ENCODE results near the gene C1orf116. TPM values are rescaled to one million over a fixed set of nuclear protein-coding genes. Genes with fewer than 3 reads are reported as not detected.

C1orf116 gene
- total RNA-seq, 3 donors from 2014 or later (not counting 1 experiment from before 2014, with no cell fraction given) = 0.21 to 0.39 (median 0.30) TPM

- no peaks in the 10 kb centered on the region for H3K9me3 ChIP-seq (ENCODE audit: control insufficient read depth, insufficient read depth, low read length)
- H3K4me1 ChIP-seq (ENCODE audit: control insufficient read depth, insufficient read depth, low read length) = peaks cover 15% of the 10 kb centered on the region
- no peaks in the 10 kb centered on the region for H3K9me3 Mint-ChIP-seq
- 90% methylated on average over 8 of the region's 8 CpGs for WGBS (ENCODE audit: insufficient coverage)
- H3K27me3 Mint-ChIP-seq (ENCODE audit: low read depth in 2 of 2) = no peaks in the 10 kb centered on the region
- H3K27me3 ChIP-seq (ENCODE audit: control insufficient read depth, insufficient read depth, low read length) = no peaks in the 10 kb centered on the region
- no peak for DNase-seq
- H3K27ac Mint-ChIP-seq = no peak overlapping the region
- H3K4me3 ChIP-seq (ENCODE audit: low read length) = no peak overlapping the region
- H3K36me3 Mint-ChIP-seq = no peaks in the 10 kb centered on the region
- TF ChIP-seq CTCF (IDR thresholded peaks at IDR 0.05) = no peak
- no peak overlapping the region for H3K4me3 Mint-ChIP-seq
- intact Hi-C loops (cut with micrococcal nuclease) = no loop called here
- peaks cover 23 to 28% of the 10 kb centered on the region in 2 donors for H3K4me1 Mint-ChIP-seq
- H3K27ac ChIP-seq (ENCODE audit: low read length) = no peak overlapping the region
- peaks cover 5% of the 10 kb centered on the region for H3K36me3 ChIP-seq (ENCODE audit: control insufficient read depth, insufficient read depth, low read length)
- ATAC-seq = no peak
Measured at GRCh38 chr1:207064561-207064960, 32.0 kb upstream of the C1orf116 start.

DNA sequence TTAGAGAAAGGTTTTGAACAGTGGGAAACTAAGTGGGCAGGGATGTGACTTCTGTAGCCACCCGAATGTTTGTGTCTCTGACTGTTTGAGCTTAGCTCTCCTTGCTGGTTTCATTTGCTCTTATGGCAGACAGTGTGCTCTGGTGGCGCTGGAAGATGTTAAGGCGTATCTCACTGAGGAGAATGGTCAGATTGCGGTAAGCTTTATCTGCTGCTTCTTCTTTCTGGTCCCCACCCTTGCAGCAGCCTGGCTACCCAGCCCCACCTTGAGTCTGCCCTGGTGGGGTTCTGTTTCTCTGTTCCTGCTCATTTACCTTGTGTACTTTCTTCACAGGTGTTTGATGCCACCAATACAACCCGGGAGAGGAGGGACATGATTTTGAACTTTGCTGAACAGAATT, 30.5 kb upstream of the C1orf116 start:
- no peak for TF ChIP-seq CTCF (IDR thresholded peaks at IDR 0.05)
- intact Hi-C loops (cut with micrococcal nuclease) = no loop called here
- H3K36me3 ChIP-seq (ENCODE audit: control insufficient read depth, insufficient read depth, low read length) = peaks cover 5% of the 10 kb centered on the region
- peak overlapping the region; percentile 43 to 67 for H3K27ac Mint-ChIP-seq
- no peaks in the 10 kb centered on the region for H3K9me3 ChIP-seq (ENCODE audit: control insufficient read depth, insufficient read depth, low read length)
- H3K4me1 Mint-ChIP-seq = peaks cover 15 to 20% of the 10 kb centered on the region in 2 donors
- no peaks in the 10 kb centered on the region for H3K27me3 ChIP-seq (ENCODE audit: control insufficient read depth, insufficient read depth, low read length)
- no peak overlapping the region for H3K4me3 ChIP-seq (ENCODE audit: low read length)
- H3K27ac ChIP-seq (ENCODE audit: low read length) = no peak overlapping the region
- no peaks in the 10 kb centered on the region for H3K27me3 Mint-ChIP-seq (ENCODE audit: low read depth in 2 of 2)
- H3K4me3 Mint-ChIP-seq = peak overlapping the region; percentile 22
- no peaks in the 10 kb centered on the region for H3K36me3 Mint-ChIP-seq
- H3K9me3 Mint-ChIP-seq = no peaks in the 10 kb centered on the region
- no peak for DNase-seq
- 71% methylated on average over 5 of the region's 5 CpGs for WGBS (ENCODE audit: insufficient coverage)
- ATAC-seq = peak; percentile 40 to 79 (median 62)
- peaks cover 13% of the 10 kb centered on the region for H3K4me1 ChIP-seq (ENCODE audit: control insufficient read depth, insufficient read depth, low read length)

DNA sequence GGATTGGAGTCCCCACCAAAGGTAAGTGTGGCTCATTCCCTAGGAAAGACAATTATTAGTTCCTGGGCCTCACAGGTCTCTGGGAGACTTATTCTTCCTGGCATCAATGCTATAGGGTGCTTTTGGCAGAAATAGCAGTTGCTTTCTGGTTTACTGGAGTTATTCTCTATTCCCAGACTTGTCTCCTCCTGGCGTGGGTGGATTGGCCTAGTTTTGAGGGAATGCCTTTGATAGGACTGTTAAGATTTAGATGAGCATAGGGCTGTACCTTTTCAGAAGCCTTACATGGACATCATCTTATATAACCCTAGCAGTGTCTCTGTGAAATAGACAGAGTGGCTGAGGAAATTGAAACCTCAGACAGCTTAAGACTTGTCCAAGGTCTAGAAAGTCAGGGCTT, 29.5 kb upstream of the C1orf116 start:
- Histone ChIP-seq H3K4me3 (ENCODE audit: low read length) (no peak overlapping the region), H3K9me3 (ENCODE audit: control insufficient read depth, insufficient read depth, low read length) (no peaks in the 10 kb centered on the region), H3K4me1 (ENCODE audit: control insufficient read depth, insufficient read depth, low read length) (peaks cover 13% of the 10 kb centered on the region), H3K27me3 (ENCODE audit: control insufficient read depth, insufficient read depth, low read length) (no peaks in the 10 kb centered on the region), H3K27ac (ENCODE audit: low read length) (no peak overlapping the region), H3K36me3 (ENCODE audit: control insufficient read depth, insufficient read depth, low read length) (peaks cover 5% of the 10 kb centered on the region)
- Mint-ChIP-seq H3K36me3 (no peaks in the 10 kb centered on the region), H3K4me1 (peaks cover 15 to 20% of the 10 kb centered on the region in 2 donors), H3K9me3 (no peaks in the 10 kb centered on the region), H3K4me3 (peak overlapping the region; percentile 22), H3K27ac (peak overlapping the region; percentile 43 to 67), H3K27me3 (ENCODE audit: low read depth in 2 of 2) (no peaks in the 10 kb centered on the region)
- 60% methylated on average over 1 of the region's 1 CpG for WGBS (ENCODE audit: insufficient coverage)
- TF ChIP-seq CTCF (IDR thresholded peaks at IDR 0.05) = no peak
- ATAC-seq (no peak), DNase-seq (no peak)
- intact Hi-C loops (cut with micrococcal nuclease) = no loop called here

- Mint-ChIP-seq H3K27ac (no peak overlapping the region), H3K4me1 (peaks cover 15 to 20% of the 10 kb centered on the region in 2 donors), H3K9me3 (no peaks in the 10 kb centered on the region), H3K36me3 (no peaks in the 10 kb centered on the region), H3K27me3 (ENCODE audit: low read depth in 2 of 2) (no peaks in the 10 kb centered on the region), H3K4me3 (no peak overlapping the region)
- ATAC-seq = no peak
- 86% methylated on average over 3 of the region's 3 CpGs for WGBS (ENCODE audit: insufficient coverage)
- no peak overlapping the region for H3K27ac ChIP-seq (ENCODE audit: low read length)
- no peaks in the 10 kb centered on the region for H3K27me3 ChIP-seq (ENCODE audit: control insufficient read depth, insufficient read depth, low read length)
- DNase-seq = no peak
- peaks cover 13% of the 10 kb centered on the region for H3K4me1 ChIP-seq (ENCODE audit: control insufficient read depth, insufficient read depth, low read length)
- no peak overlapping the region for H3K4me3 ChIP-seq (ENCODE audit: low read length)
- TF ChIP-seq CTCF (IDR thresholded peaks at IDR 0.05) = no peak
- intact Hi-C loops (cut with micrococcal nuclease) = no loop called here
- peaks cover 5% of the 10 kb centered on the region for H3K36me3 ChIP-seq (ENCODE audit: control insufficient read depth, insufficient read depth, low read length)
- H3K9me3 ChIP-seq (ENCODE audit: control insufficient read depth, insufficient read depth, low read length) = no peaks in the 10 kb centered on the region
Measured at GRCh38 chr1:207060596-207060995, 28.0 kb upstream of the C1orf116 start.

All from natural killer cell (primary cell).